K562 (cell line): Measurements from ENCODE around the gene DNASE1L3.

Experiments used
- ARHGAP35 ChIP-seq: fragments of 450-650 bp; IDR thresholded peaks from 2 replicates; pipeline ENCODE4 v1.6.1; 2018; ENCODE audit not compliant: partially characterized antibody
- ELF1 ChIP-seq: fragments of 200-800 bp; sonication (Bioruptor generic); IDR thresholded peaks from 2 replicates; pipeline ENCODE4 v1.6.1; 2016; ENCODE audit warnings: missing genetic modification characterization, missing compliant biosample characterization
- GTF2F1 ChIP-seq: IDR thresholded peaks from 2 replicates; pipeline ENCODE4 v1.6.1; 2011; ENCODE audit warnings: low read depth, low read length, improper control_type of control experiment
- MTA1 ChIP-seq: fragments of 450-650 bp; IDR thresholded peaks from 2 replicates; pipeline ENCODE4 v1.6.1; 2017; ENCODE audit warnings: borderline replicate concordance
- TOE1 ChIP-seq, 2 experiments: fragments of 450-650 bp in 1 of 2; sonication (generic) in 1 of 2; formaldehyde crosslinking in 1 of 2; IDR thresholded peaks; 2 replicates each; pipeline versions ENCODE4 v1.7.1 to v1.8.0; 2016 to 2022; ENCODE audit warnings: borderline replicate concordance in 2 of 2, mild to moderate bottlenecking in 2 of 2, antibody characterized with exemption in 1 of 2, inconsistent platforms in 1 of 2, low read depth in 1 of 2, missing genetic modification reagents in 1 of 2, moderate library complexity in 1 of 2

GRCh38 chr3:58258392-58259055 lies 47.8 kb upstream of the DNASE1L3 start:
- TF ChIP-seq ARHGAP35: no peak
- no peak for TF ChIP-seq ELF1
- TF ChIP-seq GTF2F1: no peak
- no peak for TF ChIP-seq TOE1 (IDR thresholded peaks at IDR 0.05; ENCODE audit: borderline replicate concordance)
- TF ChIP-seq TOE1 (CRISPR knock-in tag; IDR thresholded peaks at IDR 0.05; ENCODE audit: borderline replicate concordance, low read depth): no peak
- TF ChIP-seq MTA1: no peak
